GM21825 (cell line): ENCODE measurements around the gene LRRC1.

Experiments
- ATAC-seq: cut with Tn5 transposase; IDR thresholded peaks from one replicate; pipeline ENCODE4 v1.9.1; 2021; ENCODE audit warnings: mild to moderate bottlenecking, moderate library complexity; ENCODE audit not compliant: unreplicated experiment

Gene LRRC1

GRCh38 chr6:53813801-53814200 is 19.0 kb downstream of the LRRC1 start:
- no peak for ATAC-seq

GRCh38 chr6:53814353-53814752 is 19.5 kb downstream of the LRRC1 start:
- no peak for ATAC-seq

- ATAC-seq: no peak
Observed at GRCh38 chr6:53815381-53816119, 20.7 kb downstream of the LRRC1 start.

DNA sequence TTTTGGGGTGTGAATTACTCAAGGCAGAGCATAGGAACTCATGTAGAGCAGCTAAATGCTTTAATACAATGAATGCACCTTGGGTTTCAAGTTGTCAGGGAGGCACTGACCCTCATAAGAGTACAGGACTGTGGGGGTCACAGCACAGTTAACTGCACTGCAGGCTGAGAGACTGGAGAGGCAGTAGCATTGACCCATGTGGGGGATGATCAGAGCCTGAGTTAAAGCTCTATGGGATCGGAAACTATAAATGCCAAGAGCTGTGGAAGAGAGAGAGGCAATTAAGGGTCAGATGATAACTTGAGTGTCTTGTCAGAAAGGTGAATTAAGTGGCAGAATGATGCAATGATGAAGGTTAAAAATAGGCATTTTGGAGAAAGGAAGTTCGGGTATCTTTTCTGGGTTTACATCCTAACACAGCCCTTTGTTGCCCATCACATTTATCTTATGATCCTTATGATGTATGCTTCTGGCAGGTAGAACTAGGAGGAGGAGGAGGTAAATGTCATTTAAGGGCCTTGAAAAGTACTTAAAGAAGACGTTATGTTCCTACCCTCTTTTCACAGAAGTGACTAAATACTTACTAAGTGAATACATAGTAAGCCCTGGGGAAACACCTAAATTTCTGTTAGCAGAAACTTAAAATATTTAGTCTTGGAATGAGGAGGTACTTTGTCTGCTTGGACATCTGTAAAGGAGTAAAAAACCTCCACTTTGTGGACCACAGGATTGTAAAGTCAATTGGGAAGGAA is 24.2 kb downstream of the LRRC1 start:
- ATAC-seq: no peak

DNA sequence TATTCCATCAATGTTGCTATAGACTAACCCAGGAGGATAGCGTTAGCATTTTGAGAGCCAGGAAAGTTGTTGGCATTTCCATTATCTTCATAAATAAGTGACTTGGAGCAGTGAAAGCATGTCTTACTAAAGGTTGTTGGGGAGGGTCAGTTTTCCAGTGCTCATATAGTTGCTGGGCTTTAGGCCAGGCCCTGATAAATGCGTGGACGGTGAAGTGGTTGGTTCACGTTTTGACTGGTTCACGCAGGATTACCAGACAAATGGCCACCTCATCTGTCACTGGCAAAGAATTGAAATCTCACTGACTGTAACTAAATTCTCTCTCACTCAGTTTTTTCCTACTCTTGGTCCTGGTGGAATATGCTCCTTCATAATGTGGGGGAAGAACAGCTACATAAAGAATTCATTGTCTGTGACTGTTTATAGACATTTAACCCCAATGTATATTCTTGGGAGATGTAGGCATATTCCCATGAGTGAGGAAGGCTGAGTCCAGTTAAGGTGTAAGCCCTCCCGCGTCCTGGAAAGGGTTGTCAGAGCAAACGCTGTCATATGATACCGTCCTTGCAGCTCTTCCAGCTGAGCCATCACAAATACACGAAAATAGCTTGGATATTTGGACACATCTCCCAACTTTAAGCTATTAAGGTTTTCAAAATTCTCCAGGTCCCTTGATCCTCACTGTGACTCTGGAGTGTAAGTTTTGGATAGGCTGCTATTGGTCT is 27.8 kb downstream of the LRRC1 start:
- no peak for ATAC-seq

GRCh38 chr6:53824714-53825113 is 29.9 kb downstream of the LRRC1 start:
- no peak for ATAC-seq

GRCh38 chr6:53825532-53826321 is 30.9 kb downstream of the LRRC1 start:
- ATAC-seq: no peak

DNA sequence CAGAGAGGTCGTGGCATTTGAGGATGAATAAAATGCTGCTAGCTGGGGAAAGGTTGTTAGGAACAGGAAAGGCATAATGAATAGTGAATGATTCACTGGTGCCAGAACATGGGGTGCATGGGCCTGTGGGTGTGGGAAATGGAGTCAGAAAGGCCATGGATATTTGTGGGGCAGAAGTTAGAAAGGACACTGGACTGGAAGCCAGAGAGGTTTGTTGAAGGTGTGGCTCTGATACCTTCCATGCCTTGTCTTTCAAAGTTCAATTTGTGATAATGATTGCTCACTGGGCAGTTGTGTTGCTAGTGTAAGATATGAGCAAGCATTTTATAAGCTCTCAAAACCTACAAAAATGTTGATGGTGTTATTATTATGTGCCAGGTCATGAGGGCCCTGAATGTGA is 32.7 kb downstream of the LRRC1 start:
- ATAC-seq: no peak

- no peak for ATAC-seq
Observed at GRCh38 chr6:53828215-53828614, 33.4 kb downstream of the LRRC1 start.

- ATAC-seq: no peak
Observed at GRCh38 chr6:53828966-53829697, 34.3 kb downstream of the LRRC1 start.

DNA sequence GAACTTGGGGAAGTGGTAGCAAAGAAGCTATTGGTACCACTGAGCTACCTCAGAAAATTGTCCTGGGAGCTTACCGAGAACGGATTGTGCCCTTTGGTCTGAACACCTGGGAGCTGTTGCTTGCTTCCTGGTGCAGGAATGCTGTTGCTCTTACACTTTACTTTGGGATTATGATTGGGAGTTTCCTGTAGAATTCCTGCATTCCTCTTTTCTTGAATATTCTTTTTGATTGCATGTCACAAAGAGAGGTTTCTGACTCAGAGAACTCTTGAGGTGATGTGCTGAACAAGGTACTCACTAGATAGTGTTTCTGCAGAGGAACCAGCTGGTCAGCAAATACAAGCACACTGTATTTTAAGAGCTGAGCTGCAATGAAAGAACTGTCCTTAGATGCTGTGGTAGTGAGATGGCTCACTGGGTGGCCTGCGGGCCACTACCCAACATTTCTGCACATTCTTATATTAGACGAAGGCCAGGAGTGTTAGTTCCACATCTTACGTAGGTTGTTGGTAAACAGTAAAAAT is 35.0 kb downstream of the LRRC1 start:
- no peak for ATAC-seq

GRCh38 chr6:53830366-53830765 is 35.6 kb downstream of the LRRC1 start:
- no peak for ATAC-seq

DNA sequence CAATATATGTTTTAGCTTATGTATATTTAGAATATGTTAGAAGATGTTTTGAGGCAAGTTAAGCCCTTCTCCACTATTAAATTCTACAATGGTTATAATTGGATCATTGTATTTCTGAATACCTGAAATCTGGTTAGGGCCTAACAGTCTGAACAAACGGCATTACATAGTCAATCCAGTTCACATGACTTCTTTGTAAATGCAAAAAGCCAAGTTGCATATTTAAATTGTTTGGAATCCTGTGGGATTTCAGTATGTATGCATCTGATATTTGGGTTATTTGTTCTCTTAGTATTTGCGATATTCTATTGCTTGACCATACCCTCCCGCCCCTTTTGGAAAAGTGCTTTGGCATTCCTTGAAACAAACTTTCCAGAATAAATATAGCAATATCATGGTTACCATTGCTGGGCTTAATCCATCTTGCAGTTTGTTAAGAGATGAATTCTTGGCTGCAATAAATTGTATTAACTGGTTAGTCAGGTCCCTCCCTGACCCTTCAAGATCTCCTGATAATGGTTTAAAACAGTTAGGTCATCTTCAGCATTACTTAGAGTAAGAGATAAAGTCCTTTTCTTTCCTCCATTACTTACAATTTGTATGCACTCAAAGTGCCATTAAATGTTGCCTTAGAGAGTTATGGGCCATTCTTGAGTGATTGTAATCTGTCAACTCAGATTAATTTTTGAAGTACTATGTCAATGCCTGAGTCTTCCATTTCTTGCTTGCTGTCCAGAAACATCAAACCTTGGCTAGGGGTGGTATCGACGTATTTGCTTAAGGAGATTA is 36.5 kb downstream of the LRRC1 start:
- no peak for ATAC-seq

- no peak for ATAC-seq
Observed at GRCh38 chr6:53831936-53832660, 37.3 kb downstream of the LRRC1 start.

DNA sequence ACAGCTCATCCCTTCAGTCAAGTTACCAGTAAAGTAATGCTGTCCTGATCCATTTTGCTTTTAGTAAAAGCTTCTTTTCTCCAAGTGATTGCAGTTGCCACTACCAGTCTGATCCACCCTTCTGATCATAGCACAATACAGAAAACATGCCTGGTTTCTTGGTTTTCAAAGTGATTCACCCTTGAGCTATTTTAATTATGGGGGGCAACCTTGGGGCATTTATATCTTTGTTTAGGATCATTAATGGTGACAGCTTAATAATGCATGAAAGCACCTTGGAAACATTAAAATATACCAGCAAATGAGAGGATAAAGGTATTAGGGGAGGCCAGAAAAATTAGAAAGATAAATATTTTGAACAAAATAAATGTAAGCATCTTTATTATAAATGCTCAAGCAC is 38.4 kb downstream of the LRRC1 start:
- ATAC-seq: no peak

GRCh38 chr6:53834132-53834531 is 39.3 kb downstream of the LRRC1 start:
- no peak for ATAC-seq

- ATAC-seq: no peak
Observed at GRCh38 chr6:53837865-53838769, 43.3 kb downstream of the LRRC1 start.

- ATAC-seq: no peak
Observed at GRCh38 chr6:53840027-53840426, 45.2 kb downstream of the LRRC1 start.
